Measurements from ENCODE around the gene NLRC3. TPM values are rescaled to one million over a fixed set of nuclear protein-coding genes. Genes with fewer than 3 reads are reported as not detected.

The NLRC3 gene
- total and polyA plus RNA-seq, 2 donors (not counting 1 experiment from before 2014, with no cell fraction given): 28.8 to 35.7 TPM

- Mint-ChIP-seq H3K27ac (peak within 1 kb of the TSS; percentile 98), H3K4me3 (peak within 1 kb of the TSS; percentile 99), H3K27me3 (no peaks in the 10 kb centered on the region), H3K4me1 (peaks cover 61% of the 10 kb centered on the region), H3K9me3 (ENCODE audit: insufficient read depth) (no peaks in the 10 kb centered on the region)
- Histone ChIP-seq H3K4me1 (ENCODE audit: control insufficient read depth in 2 of 2, insufficient read depth in 2 of 2, low read length in 2 of 2) (peaks cover 30 to 38% of the 10 kb centered on the region in 2 donors), H3K79me2 (ENCODE audit: control insufficient read depth, insufficient read depth, low read length) (peaks cover 68% of the 10 kb centered on the region), H3K9me3 (ENCODE audit: control extremely low read depth in 1 of 3, control insufficient read depth in 2 of 3, insufficient read depth in 1 of 3, low read length in 2 of 3) (no peaks in the 10 kb centered on the region), H3K4me2 (replicated peaks; ENCODE audit: low read depth, low read length, poor library complexity, severe bottlenecking) (peak within 1 kb of the TSS; percentile 88), H3K9ac (ENCODE audit: low read length) (peak within 1 kb of the TSS; percentile 92), H3K4me3 (ENCODE audit: control extremely low read depth in 1 of 5, extremely low read depth in 1 of 5, insufficient read depth in 1 of 5, low read depth in 2 of 5, low read length in 4 of 5) (peak within 1 kb of the TSS; percentile 75 to 89 (median 84)), H3K27ac (ENCODE audit: low read length in 2 of 2) (peak within 1 kb of the TSS; percentile 72 to 88), H3K27me3 (replicated peaks in 1 of 4; ENCODE audit: control extremely low read depth in 1 of 4, control insufficient read depth in 3 of 4, insufficient read depth in 4 of 4, low read length in 3 of 4) (no peaks in the 10 kb centered on the region), H4K20me1 (ENCODE audit: control insufficient read depth, insufficient read depth, low read length, poor library complexity, severe bottlenecking) (peaks cover 26% of the 10 kb centered on the region), H2AFZ (ENCODE audit: insufficient read depth, low read depth, low read length, poor library complexity, severe bottlenecking) (peak within 1 kb of the TSS; percentile 99), H3K36me3 (replicated peaks in 1 of 2; ENCODE audit: control extremely low read depth in 1 of 2, control insufficient read depth in 1 of 2, extremely low read depth in 1 of 2, insufficient read depth in 2 of 2, low read length in 1 of 2) (peaks cover 0 to 3% of the 10 kb centered on the region in 2 experiments)
- intact Hi-C loops (cut with micrococcal nuclease): loop anchor here (1.0 to 5.0 kb wide), 4 partner anchors 15 to 154 kb away; partner anchors contain the start of gene NLRC3
- DNase-seq: peak; percentile 96
- under 1% methylated on average over 85 of the region's 86 CpGs for WGBS (ENCODE audit: insufficient coverage)
- TF ChIP-seq EZH2 (IDR thresholded peaks at IDR 0.05; ENCODE audit: borderline replicate concordance, insufficient read depth, low read depth, low read length, poor library complexity, severe bottlenecking) (no peak), CTCF (IDR thresholded peaks at IDR 0.05) (no peak)
- POLR2A ChIA-PET: interaction anchor here (0.5 kb wide), 1 partner anchor 344 kb away, joined by 4 read pairs; no protein-coding TSS in a partner anchor
- CTCF ChIA-PET: interaction anchor here (0.9 to 1.5 kb wide), 4 partner anchors 16 to 84 kb away, joined by 3 to 6 read pairs (median 3); no protein-coding TSS in a partner anchor
- peak; percentile 86 for ATAC-seq (ENCODE audit: low read depth)
Observed at GRCh38 chr16:3611146-3611975, 34.2 kb upstream of the NLRC3 start, which contains the start of gene SLX4. SLX4 (minus strand) TSS chr16:3611606; CDS start chr16:3608964, 2,642 bp downstream.
